ENCODE data around the gene PRKG1.

GRCh38 chr10:51729822-51730555, 655.7 kb downstream of the PRKG1 start:
- TF ChIP-seq, protein P1, sequence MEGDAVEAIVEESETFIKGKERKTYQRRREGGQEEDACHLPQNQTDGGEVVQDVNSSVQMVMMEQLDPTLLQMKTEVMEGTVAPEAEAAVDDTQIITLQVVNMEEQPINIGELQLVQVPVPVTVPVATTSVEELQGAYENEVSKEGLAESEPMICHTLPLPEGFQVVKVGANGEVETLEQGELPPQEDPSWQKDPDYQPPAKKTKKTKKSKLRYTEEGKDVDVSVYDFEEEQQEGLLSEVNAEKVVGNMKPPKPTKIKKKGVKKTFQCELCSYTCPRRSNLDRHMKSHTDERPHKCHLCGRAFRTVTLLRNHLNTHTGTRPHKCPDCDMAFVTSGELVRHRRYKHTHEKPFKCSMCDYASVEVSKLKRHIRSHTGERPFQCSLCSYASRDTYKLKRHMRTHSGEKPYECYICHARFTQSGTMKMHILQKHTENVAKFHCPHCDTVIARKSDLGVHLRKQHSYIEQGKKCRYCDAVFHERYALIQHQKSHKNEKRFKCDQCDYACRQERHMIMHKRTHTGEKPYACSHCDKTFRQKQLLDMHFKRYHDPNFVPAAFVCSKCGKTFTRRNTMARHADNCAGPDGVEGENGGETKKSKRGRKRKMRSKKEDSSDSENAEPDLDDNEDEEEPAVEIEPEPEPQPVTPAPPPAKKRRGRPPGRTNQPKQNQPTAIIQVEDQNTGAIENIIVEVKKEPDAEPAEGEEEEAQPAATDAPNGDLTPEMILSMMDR (IDR thresholded peaks at IDR 0.05): no peak
- TF ChIP-seq EZH2phosphoT487 (IDR thresholded peaks at IDR 0.05): no peak
- no peak for TF ChIP-seq EZH2 (IDR thresholded peaks at IDR 0.05)
